ENCODE results near the gene DLGAP1. TPM values are rescaled to one million over a fixed set of nuclear protein-coding genes. Genes with fewer than 3 reads are reported as not detected.

Gene DLGAP1
- total and polyA plus RNA-seq, 2 of the 13 experiments (the other 11 are each of a cell fraction or from before 2014, with no cell fraction given) = 0.01 TPM; not detected in 1

DNA sequence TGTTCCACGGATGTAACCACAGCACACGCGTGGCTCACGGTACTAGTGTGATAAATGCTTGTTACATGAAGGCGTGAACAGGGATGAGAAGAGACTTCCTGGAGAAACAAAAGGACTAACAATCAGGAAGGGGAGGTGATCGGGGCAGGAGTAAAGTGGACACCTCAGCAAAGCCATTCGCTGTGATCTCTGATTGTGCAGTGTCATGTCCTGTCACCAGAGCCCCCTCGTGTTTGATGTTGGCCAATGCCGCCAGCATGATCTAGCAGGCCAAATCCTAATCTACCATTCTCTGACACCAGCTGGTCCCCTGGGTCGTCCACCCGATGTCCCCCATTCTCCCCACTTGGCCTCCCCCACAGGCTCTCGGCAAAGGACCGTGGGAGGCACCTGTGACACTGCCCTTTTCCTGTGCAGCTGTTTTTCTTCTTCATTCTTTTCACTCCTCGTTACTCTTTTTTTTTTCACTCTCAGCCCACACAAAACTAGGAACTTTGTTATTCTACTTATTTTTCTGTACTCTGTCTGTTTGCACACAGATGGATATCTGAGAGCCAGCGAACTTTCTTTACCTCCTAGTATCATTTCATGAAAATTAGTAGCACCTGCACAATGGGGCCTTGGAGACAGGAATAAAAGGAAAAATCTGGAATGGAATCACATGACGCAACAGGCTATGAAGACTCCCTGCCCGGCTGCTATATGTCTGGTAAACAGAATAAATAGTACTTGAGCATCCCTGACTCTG, 858.3 kb downstream of the DLGAP1 start (continued):
- no peak for TF ChIP-seq ZNF776 (CRISPR knock-in tag; IDR thresholded peaks at IDR 0.05)
- 0 out of 2 replicates have a peak, but pooled peaks have one; percentile 16 for TF ChIP-seq KAT8 (CRISPR knock-in tag; IDR thresholded peaks at IDR 0.05)
- peak; percentile 37 for TF ChIP-seq STAG1 (CRISPR knock-in tag; IDR thresholded peaks at IDR 0.05)
- TF ChIP-seq, protein P1, sequence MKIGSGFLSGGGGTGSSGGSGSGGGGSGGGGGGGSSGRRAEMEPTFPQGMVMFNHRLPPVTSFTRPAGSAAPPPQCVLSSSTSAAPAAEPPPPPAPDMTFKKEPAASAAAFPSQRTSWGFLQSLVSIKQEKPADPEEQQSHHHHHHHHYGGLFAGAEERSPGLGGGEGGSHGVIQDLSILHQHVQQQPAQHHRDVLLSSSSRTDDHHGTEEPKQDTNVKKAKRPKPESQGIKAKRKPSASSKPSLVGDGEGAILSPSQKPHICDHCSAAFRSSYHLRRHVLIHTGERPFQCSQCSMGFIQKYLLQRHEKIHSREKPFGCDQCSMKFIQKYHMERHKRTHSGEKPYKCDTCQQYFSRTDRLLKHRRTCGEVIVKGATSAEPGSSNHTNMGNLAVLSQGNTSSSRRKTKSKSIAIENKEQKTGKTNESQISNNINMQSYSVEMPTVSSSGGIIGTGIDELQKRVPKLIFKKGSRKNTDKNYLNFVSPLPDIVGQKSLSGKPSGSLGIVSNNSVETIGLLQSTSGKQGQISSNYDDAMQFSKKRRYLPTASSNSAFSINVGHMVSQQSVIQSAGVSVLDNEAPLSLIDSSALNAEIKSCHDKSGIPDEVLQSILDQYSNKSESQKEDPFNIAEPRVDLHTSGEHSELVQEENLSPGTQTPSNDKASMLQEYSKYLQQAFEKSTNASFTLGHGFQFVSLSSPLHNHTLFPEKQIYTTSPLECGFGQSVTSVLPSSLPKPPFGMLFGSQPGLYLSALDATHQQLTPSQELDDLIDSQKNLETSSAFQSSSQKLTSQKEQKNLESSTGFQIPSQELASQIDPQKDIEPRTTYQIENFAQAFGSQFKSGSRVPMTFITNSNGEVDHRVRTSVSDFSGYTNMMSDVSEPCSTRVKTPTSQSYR (CRISPR knock-in tag; IDR thresholded peaks at IDR 0.05; ENCODE audit: borderline replicate concordance) = no peak; the same call in 1 of the 2 replicates
- TF ChIP-seq, protein P2, sequence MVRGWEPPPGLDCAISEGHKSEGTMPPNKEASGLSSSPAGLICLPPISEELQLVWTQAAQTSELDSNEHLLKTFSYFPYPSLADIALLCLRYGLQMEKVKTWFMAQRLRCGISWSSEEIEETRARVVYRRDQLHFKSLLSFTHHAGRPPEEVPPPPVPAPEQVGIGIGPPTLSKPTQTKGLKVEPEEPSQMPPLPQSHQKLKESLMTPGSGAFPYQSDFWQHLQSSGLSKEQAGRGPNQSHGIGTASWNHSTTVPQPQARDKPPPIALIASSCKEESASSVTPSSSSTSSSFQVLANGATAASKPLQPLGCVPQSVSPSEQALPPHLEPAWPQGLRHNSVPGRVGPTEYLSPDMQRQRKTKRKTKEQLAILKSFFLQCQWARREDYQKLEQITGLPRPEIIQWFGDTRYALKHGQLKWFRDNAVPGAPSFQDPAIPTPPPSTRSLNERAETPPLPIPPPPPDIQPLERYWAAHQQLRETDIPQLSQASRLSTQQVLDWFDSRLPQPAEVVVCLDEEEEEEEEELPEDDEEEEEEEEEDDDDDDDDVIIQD (CRISPR knock-in tag; IDR thresholded peaks at IDR 0.05; ENCODE audit: low read depth) = peak; percentile 46; the same call in 1 of the 2 replicates
- peak; percentile 37 for TF ChIP-seq ELF3 (CRISPR knock-in tag; IDR thresholded peaks at IDR 0.05)
- TF ChIP-seq NFKB2 (CRISPR knock-in tag; IDR thresholded peaks at IDR 0.05; ENCODE audit: borderline replicate concordance) = no peak
- TF ChIP-seq, protein P3, sequence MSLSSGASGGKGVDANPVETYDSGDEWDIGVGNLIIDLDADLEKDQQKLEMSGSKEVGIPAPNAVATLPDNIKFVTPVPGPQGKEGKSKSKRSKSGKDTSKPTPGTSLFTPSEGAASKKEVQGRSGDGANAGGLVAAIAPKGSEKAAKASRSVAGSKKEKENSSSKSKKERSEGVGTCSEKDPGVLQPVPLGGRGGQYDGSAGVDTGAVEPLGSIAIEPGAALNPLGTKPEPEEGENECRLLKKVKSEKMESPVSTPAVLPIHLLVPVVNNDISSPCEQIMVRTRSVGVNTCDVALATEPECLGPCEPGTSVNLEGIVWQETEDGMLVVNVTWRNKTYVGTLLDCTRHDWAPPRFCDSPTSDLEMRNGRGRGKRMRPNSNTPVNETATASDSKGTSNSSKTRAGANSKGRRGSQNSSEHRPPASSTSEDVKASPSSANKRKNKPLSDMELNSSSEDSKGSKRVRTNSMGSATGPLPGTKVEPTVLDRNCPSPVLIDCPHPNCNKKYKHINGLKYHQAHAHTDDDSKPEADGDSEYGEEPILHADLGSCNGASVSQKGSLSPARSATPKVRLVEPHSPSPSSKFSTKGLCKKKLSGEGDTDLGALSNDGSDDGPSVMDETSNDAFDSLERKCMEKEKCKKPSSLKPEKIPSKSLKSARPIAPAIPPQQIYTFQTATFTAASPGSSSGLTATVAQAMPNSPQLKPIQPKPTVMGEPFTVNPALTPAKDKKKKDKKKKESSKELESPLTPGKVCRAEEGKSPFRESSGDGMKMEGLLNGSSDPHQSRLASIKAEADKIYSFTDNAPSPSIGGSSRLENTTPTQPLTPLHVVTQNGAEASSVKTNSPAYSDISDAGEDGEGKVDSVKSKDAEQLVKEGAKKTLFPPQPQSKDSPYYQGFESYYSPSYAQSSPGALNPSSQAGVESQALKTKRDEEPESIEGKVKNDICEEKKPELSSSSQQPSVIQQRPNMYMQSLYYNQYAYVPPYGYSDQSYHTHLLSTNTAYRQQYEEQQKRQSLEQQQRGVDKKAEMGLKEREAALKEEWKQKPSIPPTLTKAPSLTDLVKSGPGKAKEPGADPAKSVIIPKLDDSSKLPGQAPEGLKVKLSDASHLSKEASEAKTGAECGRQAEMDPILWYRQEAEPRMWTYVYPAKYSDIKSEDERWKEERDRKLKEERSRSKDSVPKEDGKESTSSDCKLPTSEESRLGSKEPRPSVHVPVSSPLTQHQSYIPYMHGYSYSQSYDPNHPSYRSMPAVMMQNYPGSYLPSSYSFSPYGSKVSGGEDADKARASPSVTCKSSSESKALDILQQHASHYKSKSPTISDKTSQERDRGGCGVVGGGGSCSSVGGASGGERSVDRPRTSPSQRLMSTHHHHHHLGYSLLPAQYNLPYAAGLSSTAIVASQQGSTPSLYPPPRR (CRISPR knock-in tag; IDR thresholded peaks at IDR 0.05; ENCODE audit: borderline replicate concordance) = peak; percentile 47; the same call in 1 of the 2 replicates
- no peak for TF ChIP-seq NFATC3 (CRISPR knock-in tag; IDR thresholded peaks at IDR 0.05)
- TF ChIP-seq NFE2L1 (CRISPR knock-in tag; IDR thresholded peaks at IDR 0.05; ENCODE audit: borderline replicate concordance) = peak; percentile 77; the same call in 1 of the 2 replicates
- TF ChIP-seq ZKSCAN8 (CRISPR knock-in tag; IDR thresholded peaks at IDR 0.05; ENCODE audit: borderline replicate concordance) = 0 out of 2 replicates have a peak, but pooled peaks have one; percentile 18
- no peak for TF ChIP-seq ZNF550 (CRISPR knock-in tag; IDR thresholded peaks at IDR 0.05; ENCODE audit: borderline replicate concordance)
- TF ChIP-seq SIX4 (CRISPR knock-in tag; IDR thresholded peaks at IDR 0.05) = 0 out of 2 replicates have a peak, but pooled peaks have one; percentile 40

All from HepG2 (cell line).